HCT116 (cell line): Measurements from ENCODE around the gene CTIF. TPM values are rescaled to one million over a fixed set of nuclear protein-coding genes. Genes with fewer than 3 reads are reported as not detected.

Experiments used
- ATAC-seq: fragments of 200-7000 bp; cut with Tn5 transposase; 2 replicates; pipeline ENCODE4 v1.9.1; 2020; ENCODE audit warnings: mild to moderate bottlenecking, moderate library complexity
- BruUV-seq: library from RNA; stranded (reverse); fragments of 400-500 nt; replicated peaks from 2 replicates; lab custom pipeline; 2021; lab: Mats Ljungman, UMichigan
- CTCF ChIA-PET: fragments of 300-600 bp; sonication (Branson Sonifier 250); formaldehyde crosslinking; loops from one replicate; lab custom pipeline; 2021; ENCODE audit warnings: antibody characterized with exemption; lab: Charles Lee
- POLR2A ChIA-PET: fragments of 300-600, 350-600 bp; sonication (Branson Sonifier 250); formaldehyde crosslinking; loops from one replicate; lab custom pipeline; 2021; ENCODE audit warnings: antibody characterized with exemption; lab: Charles Lee
- RAD21 ChIA-PET, 2 experiments: fragments of 300-600 bp; sonication (Branson Sonifier 250); formaldehyde crosslinking; loops; one replicate each; lab custom pipeline; 2023; ENCODE audit warnings: low total read pairs in 2 of 2; ENCODE audit not compliant: uncharacterized antibody in 2 of 2, unreplicated experiment in 2 of 2, low non-redundant PET in 1 of 2; lab: Charles Lee
- DNase-seq: peaks from one replicate; pipeline ENCODE4 v3.0.0-alpha.2; 2010; ENCODE audit warnings: low read depth, low spot score
- H2AFZ ChIP-seq: fragments of 200-600 bp; shearing (Covaris generic), sonication (generic); 2 replicates; pipeline ENCODE4 v1.6.1; 2017; ENCODE audit warnings: low read depth, mixed run types, mixed read lengths, antibody characterized with exemption, low read length; ENCODE audit not compliant: poor library complexity, severe bottlenecking
- H3K27ac ChIP-seq: 2 replicates; pipeline ENCODE4 v1.5.1; 2012; ENCODE audit warnings: low read depth, low read length
- H3K27me3 ChIP-seq: fragments of 200-600 bp; sonication (generic); 2 replicates; pipeline ENCODE4 v1.6.1; 2016; ENCODE audit warnings: mixed run types, low read length, mixed read lengths; ENCODE audit not compliant: insufficient read depth
- H3K36me3 ChIP-seq, 2 experiments: fragments of 200-500 bp in 1 of 2; fragments of 200-600 bp in 1 of 2; sonication (Bioruptor generic) in 1 of 2; sonication (generic) in 1 of 2; 2 replicates each; pipeline versions ENCODE4 v1.5.1 to v1.6.1; 2014 to 2016; ENCODE audit warnings: low read length in 2 of 2, inconsistent platforms in 1 of 2, mixed read lengths in 1 of 2, mixed run types in 1 of 2; ENCODE audit not compliant: insufficient read depth in 2 of 2, control insufficient read depth in 1 of 2
- H3K4me1 ChIP-seq, 2 experiments: fragments of 200-600 bp in 1 of 2; sonication (generic) in 1 of 2; 2 replicates each; pipeline versions ENCODE4 v1.5.1 to v1.6.1; 2012 to 2017; ENCODE audit warnings: low read length in 2 of 2, inconsistent platforms in 1 of 2, mild to moderate bottlenecking in 1 of 2, mixed read lengths in 1 of 2, mixed run types in 1 of 2, moderate library complexity in 1 of 2; ENCODE audit not compliant: insufficient read depth in 2 of 2, control insufficient read depth in 1 of 2
- H3K4me2 ChIP-seq: fragments of 200-600 bp; sonication (generic); 2 replicates; pipeline ENCODE4 v1.6.1; 2017; ENCODE audit warnings: mixed run types, low read length, mixed read lengths
- H3K4me3 ChIP-seq, 2 experiments: fragments of 200-600 bp in 1 of 2; sonication (generic) in 1 of 2; replicated peaks in 1 of 2; 2 replicates each; pipeline ENCODE4 v1.5.1; 2011 to 2016; ENCODE audit warnings: low read length in 2 of 2, control low read depth in 1 of 2, low read depth in 1 of 2, mild to moderate bottlenecking in 1 of 2, mixed read lengths in 1 of 2, mixed run types in 1 of 2
- H3K79me2 ChIP-seq: fragments of 200-600 bp; sonication (generic); 2 replicates; pipeline ENCODE4 v1.6.1; 2017; ENCODE audit warnings: mild to moderate bottlenecking, mixed run types, low read length, moderate library complexity, mixed read lengths; ENCODE audit not compliant: insufficient read depth
- H3K9ac ChIP-seq: fragments of 200-600 bp; sonication (generic); 2 replicates; pipeline ENCODE4 v1.6.1; 2016; ENCODE audit warnings: low read length, mixed read lengths
- H3K9me2 ChIP-seq: fragments of 200-600 bp; sonication (generic), shearing (Covaris generic); 2 replicates; pipeline ENCODE4 v1.6.1; 2017; ENCODE audit warnings: mixed run types, mild to moderate bottlenecking, moderate library complexity; ENCODE audit not compliant: insufficient read depth
- H3K9me3 ChIP-seq, 2 experiments: fragments of 200-500 bp in 1 of 2; fragments of 200-600 bp in 1 of 2; sonication (Bioruptor generic) in 1 of 2; sonication (generic) in 1 of 2; 2 replicates each; pipeline ENCODE4 v1.6.1; 2014 to 2017; ENCODE audit warnings: low read length in 2 of 2, mixed read lengths in 2 of 2, inconsistent platforms in 1 of 2, low read depth in 1 of 2, mild to moderate bottlenecking in 1 of 2, mixed run types in 1 of 2, moderate library complexity in 1 of 2; ENCODE audit not compliant: control insufficient read depth in 1 of 2, insufficient read depth in 1 of 2
- H4K20me1 ChIP-seq: fragments of 200-600 bp; sonication (generic), shearing (Covaris generic); 2 replicates; pipeline ENCODE4 v1.6.1; 2017; ENCODE audit warnings: mixed run types, mild to moderate bottlenecking, moderate library complexity; ENCODE audit not compliant: insufficient read depth
- CBX3 ChIP-seq: IDR thresholded peaks from 2 replicates; pipeline ENCODE4 v1.6.1; 2012; ENCODE audit warnings: low read depth
- CEBPB ChIP-seq: IDR thresholded peaks from 2 replicates; pipeline ENCODE4 v1.6.1; 2012; ENCODE audit warnings: low read depth
- CTCF ChIP-seq, 3 experiments: fragments of 200-600 bp in 1 of 3; sonication (generic) in 1 of 3; IDR thresholded peaks in 2 of 3; conservative IDR thresholded peaks in 1 of 3; 2 replicates each; pipeline ENCODE4 v1.5.1; 2012 to 2017; ENCODE audit warnings: low read depth in 2 of 3, low read length in 2 of 3, antibody characterized with exemption in 1 of 3, borderline replicate concordance in 1 of 3, control low read depth in 1 of 3, mild to moderate bottlenecking in 1 of 3, mixed read lengths in 1 of 3, mixed run types in 1 of 3, moderate library complexity in 1 of 3; ENCODE audit not compliant: insufficient read depth in 1 of 3
- EGR1 ChIP-seq: IDR thresholded peaks from 2 replicates; pipeline ENCODE4 v1.6.1; 2012; ENCODE audit warnings: low read depth
- EZH2 ChIP-seq: fragments of 200-600 bp; sonication (generic); IDR thresholded peaks from 2 replicates; pipeline ENCODE4 v1.6.1; 2017; ENCODE audit warnings: antibody characterized with exemption, mixed run types
- FOSL1 ChIP-seq: IDR thresholded peaks from 2 replicates; pipeline ENCODE4 v1.6.1; 2012; ENCODE audit warnings: low read depth
- JUND ChIP-seq: IDR thresholded peaks from 2 replicates; pipeline ENCODE4 v1.6.1; 2012
- MAX ChIP-seq: IDR thresholded peaks from 2 replicates; pipeline ENCODE4 v1.6.1; 2012
- POLR2A ChIP-seq: IDR thresholded peaks from 2 replicates; pipeline ENCODE4 v1.7.0; 2011; ENCODE audit warnings: borderline replicate concordance; ENCODE audit not compliant: insufficient read depth, insufficient read length; ENCODE audit errors: extremely low read depth
- RAD21 ChIP-seq: IDR thresholded peaks from 2 replicates; pipeline ENCODE4 v1.6.1; 2012; ENCODE audit warnings: low read depth, mild to moderate bottlenecking
- SIN3A ChIP-seq: IDR thresholded peaks from 2 replicates; pipeline ENCODE4 v1.6.1; 2012; ENCODE audit warnings: low read depth
- ZBTB33 ChIP-seq: IDR thresholded peaks from 2 replicates; pipeline ENCODE4 v1.6.1; 2011; ENCODE audit warnings: mild to moderate bottlenecking, low read length, moderate library complexity; ENCODE audit not compliant: insufficient replicate concordance; ENCODE audit errors: extremely low read depth
- ZFX ChIP-seq: fragments of 450-650 bp; IDR thresholded peaks from 2 replicates; pipeline ENCODE4 v1.6.1; 2017
- ZNF274 ChIP-seq: fragments of 200-500 bp; sonication (Bioruptor generic); IDR thresholded peaks from 2 replicates; pipeline ENCODE4 v1.6.1; 2014; ENCODE audit warnings: mild to moderate bottlenecking, low read depth, low read length, inconsistent platforms
- intact Hi-C: fragments of 100-400 bp; cut with micrococcal nuclease; formaldehyde crosslinking; loops from 2 replicates; pipeline ENCODE4 v1.10.0; 2022
- total RNA-seq: library from RNA; stranded (reverse); gene quantifications from one replicate; pipeline ENCODE4 v1.2.1, GENCODE V29; 2021; ENCODE audit not compliant: unreplicated experiment

Gene CTIF
- total RNA-seq, 1 experiment from 2014 or later: 19.7 TPM

GRCh38 chr18:48733643-48734253 is 194.9 kb downstream of the CTIF start:
- Histone ChIP-seq H3K4me3 (no peak overlapping the region), H3K27ac (no peak overlapping the region), H3K27me3 (no peaks in the 10 kb centered on the region), H3K4me1 (peaks cover 8 to 11% of the 10 kb centered on the region in 2 experiments), H3K79me2 (no peaks in the 10 kb centered on the region), H2AFZ (no peak overlapping the region), H3K9me3 (no peaks in the 10 kb centered on the region), H3K36me3 (no peaks in the 10 kb centered on the region), H3K4me2 (no peak overlapping the region), H4K20me1 (no peaks in the 10 kb centered on the region), H3K9ac (no peak overlapping the region), H3K9me2 (no peaks in the 10 kb centered on the region)
- DNase-seq (no peak), ATAC-seq (no peak)
- RAD21 ChIA-PET: no interaction called here
- intact Hi-C loops: no loop called here
- TF ChIP-seq EGR1 (no peak), MAX (no peak), ZBTB33 (no peak), SIN3A (no peak), JUND (no peak), EZH2 (no peak), CTCF (IDR thresholded peaks at IDR 0.05 in 2 of 3, conservative IDR thresholded peaks at IDR 0.05 in 1 of 3; ENCODE audit: borderline replicate concordance in 1 of 3, insufficient read depth in 1 of 3, low read depth in 2 of 3, low read length in 2 of 3) (no peak), FOSL1 (no peak), POLR2A (no peak), ZNF274 (no peak), CBX3 (no peak), ZFX (no peak), RAD21 (no peak), CEBPB (no peak)
- BruUV-seq: no TSS peak
- CTCF ChIA-PET: no interaction called here
- POLR2A ChIA-PET: no interaction called here
